ENCODE results near the gene EDRF1.

- no peak for TF ChIP-seq CTCF (IDR thresholded peaks at IDR 0.05)
- no peak for TF ChIP-seq POLR2A (IDR thresholded peaks at IDR 0.05)
These were observed 56.1 kb downstream of the EDRF1 start, which contains the start of gene MMP21 for GRCh38 chr10:125775491-125776106.
